ENCODE measurements around the gene LRCH1.

DNA sequence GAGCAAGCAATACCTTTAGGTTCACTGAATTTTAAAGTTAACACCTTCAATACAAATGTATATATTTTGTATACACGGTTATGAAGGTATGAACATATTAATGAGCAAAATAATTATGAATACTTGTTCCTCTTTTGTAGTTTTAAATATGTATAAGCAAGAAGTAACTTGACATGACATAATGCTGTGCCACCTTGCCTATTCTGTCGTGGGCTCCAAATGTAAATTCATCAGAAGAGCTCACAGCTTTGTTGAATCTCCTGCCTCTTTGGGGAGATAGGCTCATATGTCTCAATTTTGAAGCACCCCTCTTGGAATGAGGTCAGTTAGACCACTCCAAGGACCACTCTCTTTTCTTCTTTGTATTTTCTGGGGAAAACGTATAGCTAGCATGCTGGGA is 59.3 kb downstream of the LRCH1 start:
- TF ChIP-seq, protein P1, sequence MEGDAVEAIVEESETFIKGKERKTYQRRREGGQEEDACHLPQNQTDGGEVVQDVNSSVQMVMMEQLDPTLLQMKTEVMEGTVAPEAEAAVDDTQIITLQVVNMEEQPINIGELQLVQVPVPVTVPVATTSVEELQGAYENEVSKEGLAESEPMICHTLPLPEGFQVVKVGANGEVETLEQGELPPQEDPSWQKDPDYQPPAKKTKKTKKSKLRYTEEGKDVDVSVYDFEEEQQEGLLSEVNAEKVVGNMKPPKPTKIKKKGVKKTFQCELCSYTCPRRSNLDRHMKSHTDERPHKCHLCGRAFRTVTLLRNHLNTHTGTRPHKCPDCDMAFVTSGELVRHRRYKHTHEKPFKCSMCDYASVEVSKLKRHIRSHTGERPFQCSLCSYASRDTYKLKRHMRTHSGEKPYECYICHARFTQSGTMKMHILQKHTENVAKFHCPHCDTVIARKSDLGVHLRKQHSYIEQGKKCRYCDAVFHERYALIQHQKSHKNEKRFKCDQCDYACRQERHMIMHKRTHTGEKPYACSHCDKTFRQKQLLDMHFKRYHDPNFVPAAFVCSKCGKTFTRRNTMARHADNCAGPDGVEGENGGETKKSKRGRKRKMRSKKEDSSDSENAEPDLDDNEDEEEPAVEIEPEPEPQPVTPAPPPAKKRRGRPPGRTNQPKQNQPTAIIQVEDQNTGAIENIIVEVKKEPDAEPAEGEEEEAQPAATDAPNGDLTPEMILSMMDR (IDR thresholded peaks at IDR 0.05): no peak
- TF ChIP-seq POLR2A (IDR thresholded peaks at IDR 0.05): no peak
